SK-N-SH (cell line): Measurements from ENCODE around the gene PHF23. TPM values are rescaled to one million over a fixed set of nuclear protein-coding genes. Genes with fewer than 3 reads are reported as not detected.
A peak's percentile ranks its signal among the peaks of the same experiment; 100 is the strongest.

Experiments used
- CTCF ChIA-PET: fragments of 300-600, 350-600 bp; formaldehyde crosslinking; extraction: SDS; loops from one replicate; lab custom pipeline; 2021; lab: Yijun Ruan, JAX
- POLR2A ChIA-PET: fragments of 350-600 bp; sonication (Branson Sonifier 250); formaldehyde crosslinking; extraction: SDS; loops from one replicate; lab custom pipeline; 2020; ENCODE audit warnings: antibody characterized with exemption, inconsistent platforms; lab: Yijun Ruan, JAX
- DNase-seq: peaks from one replicate; pipeline ENCODE4 v3.0.0; 2012
- H2AFZ ChIP-seq: fragments of 200-600 bp; sonication (generic); 2 replicates; pipeline ENCODE4 v1.8.1; 2016; ENCODE audit warnings: antibody characterized with exemption, mild to moderate bottlenecking, low read depth
- H3F3A ChIP-seq: fragments of 200-600 bp; sonication (generic); replicated peaks from 2 replicates; pipeline ENCODE3; 2016; ENCODE audit warnings: antibody characterized with exemption, mild to moderate bottlenecking; ENCODE audit not compliant: insufficient read depth
- H3K27ac ChIP-seq, 2 experiments: fragments of 200-500 bp in 1 of 2; fragments of 200-600 bp in 1 of 2; sonication (Bioruptor generic) in 1 of 2; sonication (generic), shearing (Covaris generic) in 1 of 2; 2 replicates each; pipeline versions ENCODE4 v1.5.1 to v1.6.1; 2014 to 2016; ENCODE audit warnings: low read depth in 2 of 2, inconsistent platforms in 1 of 2, low read length in 1 of 2, mild to moderate bottlenecking in 1 of 2, mixed read lengths in 1 of 2
- H3K27me3 ChIP-seq: fragments of 200-600 bp; sonication (generic), shearing (Covaris generic); 2 replicates; pipeline ENCODE4 v1.6.1; 2016; ENCODE audit warnings: mixed run types; ENCODE audit not compliant: insufficient read depth
- H3K36me3 ChIP-seq, 2 experiments: fragments of 200-500 bp in 1 of 2; fragments of 200-600 bp in 1 of 2; sonication (Bioruptor generic) in 1 of 2; sonication (generic) in 1 of 2; replicated peaks in 1 of 2; 2 replicates each; pipeline versions ENCODE3 to v1.5.1; 2014 to 2016; ENCODE audit warnings: low read length in 1 of 2, mild to moderate bottlenecking in 1 of 2; ENCODE audit not compliant: insufficient read depth in 2 of 2, control insufficient read depth in 1 of 2
- H3K4me1 ChIP-seq, 2 experiments: fragments of 200-500 bp in 1 of 2; fragments of 200-600 bp in 1 of 2; sonication (Bioruptor generic) in 1 of 2; sonication (generic), shearing (Covaris generic) in 1 of 2; 2 replicates each; pipeline versions ENCODE4 v1.5.1 to v1.6.1; 2014 to 2016; ENCODE audit warnings: low read depth in 1 of 2, low read length in 1 of 2, mixed run types in 1 of 2; ENCODE audit not compliant: insufficient read depth in 2 of 2, control insufficient read depth in 1 of 2
- H3K4me2 ChIP-seq: fragments of 200-600 bp; sonication (generic), shearing (Covaris generic); 2 replicates; pipeline ENCODE4 v1.6.1; 2017; ENCODE audit warnings: mixed run types
- H3K4me3 ChIP-seq, 2 experiments: fragments of 200-500 bp in 1 of 2; fragments of 200-600 bp in 1 of 2; sonication (Bioruptor generic) in 1 of 2; sonication (generic), shearing (Covaris generic) in 1 of 2; 2 replicates each; pipeline versions ENCODE4 v1.5.1 to v1.8.1; 2014 to 2016; ENCODE audit warnings: low read depth in 2 of 2, inconsistent platforms in 1 of 2, low read length in 1 of 2, mild to moderate bottlenecking in 1 of 2, mixed read lengths in 1 of 2, moderate library complexity in 1 of 2
- H3K79me2 ChIP-seq: fragments of 200-600 bp; sonication (generic); 2 replicates; pipeline ENCODE4 v1.8.1; 2017; ENCODE audit warnings: mild to moderate bottlenecking; ENCODE audit not compliant: insufficient read depth
- H3K9ac ChIP-seq: fragments of 200-600 bp; sonication (generic); 2 replicates; pipeline ENCODE4 v1.6.1; 2017; ENCODE audit warnings: mixed run types
- H3K9me2 ChIP-seq: fragments of 200-600 bp; sonication (generic); 2 replicates; pipeline ENCODE4 v1.6.1; 2017; ENCODE audit warnings: mixed run types
- H3K9me3 ChIP-seq: fragments of 200-600 bp; sonication (generic); 2 replicates; pipeline ENCODE4 v1.6.1; 2017; ENCODE audit warnings: mixed run types, mild to moderate bottlenecking, moderate library complexity
- H4K20me1 ChIP-seq: fragments of 200-600 bp; sonication (generic); 2 replicates; pipeline ENCODE4 v1.6.1; 2017; ENCODE audit warnings: mild to moderate bottlenecking, mixed run types; ENCODE audit not compliant: insufficient read depth
- ELF1 ChIP-seq: IDR thresholded peaks from 2 replicates; pipeline ENCODE4 v1.4.0; 2012
- EP300 ChIP-seq, 2 experiments: IDR thresholded peaks; 2 replicates each; pipeline versions ENCODE4 v1.4.0 to v1.6.1; 2012; ENCODE audit warnings: borderline replicate concordance in 1 of 2, low read depth in 1 of 2, low read length in 1 of 2
- GATA2 ChIP-seq: sonication (generic); formaldehyde crosslinking; IDR thresholded peaks from 2 replicates; pipeline ENCODE4 v1.5.0; 2020; ENCODE audit warnings: mild to moderate bottlenecking, missing genetic modification reagents
- MEF2A ChIP-seq: IDR thresholded peaks from 2 replicates; pipeline ENCODE4 v1.4.0; 2012; ENCODE audit warnings: low read depth, borderline replicate concordance
- MXI1 ChIP-seq: IDR thresholded peaks from 2 replicates; pipeline ENCODE4 v1.6.1; 2012; ENCODE audit warnings: mild to moderate bottlenecking, low read depth, low read length, improper control_type of control experiment
- NRF1 ChIP-seq: IDR thresholded peaks from 2 replicates; pipeline ENCODE4 v1.6.1; 2012; ENCODE audit warnings: low read depth, mild to moderate bottlenecking, low read length
- POLR2AphosphoS5 ChIP-seq: IDR thresholded peaks from 2 replicates; pipeline ENCODE4 v1.6.1; 2012; ENCODE audit warnings: low read depth, low read length
- RAD21 ChIP-seq: IDR thresholded peaks from 2 replicates; pipeline ENCODE4 v1.6.1; 2012; ENCODE audit warnings: mild to moderate bottlenecking, low read length
- SMC3 ChIP-seq: IDR thresholded peaks from 2 replicates; pipeline ENCODE4 v1.6.1; 2012; ENCODE audit warnings: low read depth, low read length, improper control_type of control experiment
- TAF1 ChIP-seq: IDR thresholded peaks from 2 replicates; pipeline ENCODE4 v1.6.1; 2012; ENCODE audit warnings: low read depth, mild to moderate bottlenecking, low read length, moderate library complexity, borderline replicate concordance
- TEAD4 ChIP-seq: IDR thresholded peaks from 2 replicates; pipeline ENCODE4 v1.4.0; 2012; ENCODE audit warnings: mild to moderate bottlenecking, borderline replicate concordance; ENCODE audit not compliant: insufficient read depth
- USF1 ChIP-seq: IDR thresholded peaks from 2 replicates; pipeline ENCODE4 v1.4.0; 2012; ENCODE audit warnings: low read depth, borderline replicate concordance
- YY1 ChIP-seq: IDR thresholded peaks from 2 replicates; pipeline ENCODE4 v1.4.0; 2012; ENCODE audit warnings: low read depth, mild to moderate bottlenecking
- ZBTB33 ChIP-seq: IDR thresholded peaks from 2 replicates; pipeline ENCODE4 v1.4.0; 2012; ENCODE audit warnings: low read depth, borderline replicate concordance
- WGBS: methylation state at CpG from one replicate; pipeline ENCODE4 v1.1.6; 2017; ENCODE audit warnings: low lambda C conversion rate; 5-methylcytosine and 5-hydroxymethylcytosine counted together
- polyA plus RNA-seq, 3 experiments: library from polyadenylated mRNA; depleted of rRNA; stranded (reverse); fragments of >200 nt; gene quantifications; 2 replicates each; pipeline ENCODE4 v1.2.3, GENCODE V29; 2012
- TF ChIP-seq, protein P1 (sequence below): fragments of 200-600 bp; sonication (generic); IDR thresholded peaks from 2 replicates; pipeline ENCODE4 v1.6.1; 2017; ENCODE audit warnings: antibody characterized with exemption, mild to moderate bottlenecking, moderate library complexity

The PHF23 gene
- polyA plus RNA-seq, 1 of the 3 experiments (the other 2 are of a cell fraction) = 53.3 TPM

DNA sequence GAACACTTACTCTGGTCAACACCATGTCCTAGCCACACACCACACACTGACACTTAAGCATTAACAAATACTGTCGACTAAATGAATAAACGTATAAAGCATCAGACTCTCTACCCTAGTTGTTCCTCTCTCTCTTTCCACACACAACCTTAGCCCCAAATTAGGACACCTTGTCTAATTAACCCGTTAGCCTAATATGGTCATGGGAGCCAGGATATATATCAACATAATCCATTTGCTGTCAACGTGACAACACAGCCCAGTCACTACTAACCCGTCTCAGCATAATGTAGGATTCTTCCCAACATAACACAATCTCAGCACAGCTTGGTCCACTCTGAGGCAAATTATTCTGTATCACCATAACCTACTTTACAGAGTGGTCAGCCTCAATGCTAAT lies 7.1 kb downstream of the PHF23 start:
- Histone ChIP-seq H3K27ac (no peak overlapping the region), H4K20me1 (peaks cover 32% of the 10 kb centered on the region), H3K4me2 (peak overlapping the region; percentile 81), H2AFZ (no peak overlapping the region), H3K36me3 (peaks cover 40 to 61% of the 10 kb centered on the region in 2 experiments), H3K79me2 (peaks cover 73% of the 10 kb centered on the region), H3K9ac (no peak overlapping the region), H3K9me2 (no peaks in the 10 kb centered on the region), H3K4me3 (peak overlapping the region; percentile 86 to 89; a peak in 3 of 4 replicates), H3K4me1 (peaks cover 27 to 31% of the 10 kb centered on the region in 2 experiments), H3K27me3 (no peaks in the 10 kb centered on the region), H3K9me3 (no peaks in the 10 kb centered on the region), H3F3A (peaks cover 30% of the 10 kb centered on the region)
- no peak for TF ChIP-seq ELF1
- TF ChIP-seq SMC3 = no peak
- no peak for TF ChIP-seq POLR2AphosphoS5
- TF ChIP-seq RAD21 = no peak
- no peak for TF ChIP-seq NRF1
- TF ChIP-seq TEAD4 = no peak
- no peak for TF ChIP-seq GATA2
- TF ChIP-seq ZBTB33 = no peak
- TF ChIP-seq, protein P1, sequence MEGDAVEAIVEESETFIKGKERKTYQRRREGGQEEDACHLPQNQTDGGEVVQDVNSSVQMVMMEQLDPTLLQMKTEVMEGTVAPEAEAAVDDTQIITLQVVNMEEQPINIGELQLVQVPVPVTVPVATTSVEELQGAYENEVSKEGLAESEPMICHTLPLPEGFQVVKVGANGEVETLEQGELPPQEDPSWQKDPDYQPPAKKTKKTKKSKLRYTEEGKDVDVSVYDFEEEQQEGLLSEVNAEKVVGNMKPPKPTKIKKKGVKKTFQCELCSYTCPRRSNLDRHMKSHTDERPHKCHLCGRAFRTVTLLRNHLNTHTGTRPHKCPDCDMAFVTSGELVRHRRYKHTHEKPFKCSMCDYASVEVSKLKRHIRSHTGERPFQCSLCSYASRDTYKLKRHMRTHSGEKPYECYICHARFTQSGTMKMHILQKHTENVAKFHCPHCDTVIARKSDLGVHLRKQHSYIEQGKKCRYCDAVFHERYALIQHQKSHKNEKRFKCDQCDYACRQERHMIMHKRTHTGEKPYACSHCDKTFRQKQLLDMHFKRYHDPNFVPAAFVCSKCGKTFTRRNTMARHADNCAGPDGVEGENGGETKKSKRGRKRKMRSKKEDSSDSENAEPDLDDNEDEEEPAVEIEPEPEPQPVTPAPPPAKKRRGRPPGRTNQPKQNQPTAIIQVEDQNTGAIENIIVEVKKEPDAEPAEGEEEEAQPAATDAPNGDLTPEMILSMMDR = no peak
- no peak for TF ChIP-seq MXI1
- no peak for TF ChIP-seq YY1
- TF ChIP-seq USF1 = no peak
- no peak for TF ChIP-seq TAF1
- TF ChIP-seq EP300 (IDR thresholded peaks at IDR 0.05; ENCODE audit: borderline replicate concordance in 1 of 2, low read depth in 1 of 2, low read length in 1 of 2) = no peak
- no peak for TF ChIP-seq MEF2A
- 95% methylated on average over 5 of the region's 5 CpGs for WGBS
- CTCF ChIA-PET = interaction anchor here (1.4 to 6.5 kb wide), 2 partner anchors 12 to 211 kb away, joined by 3 to 44 read pairs; partner anchors contain the start of genes ACADVL and DLG4
- POLR2A ChIA-PET = interaction anchor here (1.9 to 2.4 kb wide), 2 partner anchors 11 to 12 kb away, joined by 4 to 11 read pairs; partner anchors contain the start of genes ACADVL and DLG4
- no peak for DNase-seq
